Measurements from ENCODE around the gene RGS6.

GRCh38 chr14:72519543-72519942, 587.3 kb downstream of the RGS6 start:
- no peak for TF ChIP-seq CTCF (conservative IDR thresholded peaks at IDR 0.05; ENCODE audit: low read length)
- TF ChIP-seq EZH2phosphoT487 (IDR thresholded peaks at IDR 0.05; ENCODE audit: borderline replicate concordance, low read depth, low read length): no peak

Measured in OCI-LY7 (cell line).